Sigmoid colon (tissue), 7 donors: ENCODE measurements around the gene ATXN1. TPM values are rescaled to one million over a fixed set of nuclear protein-coding genes. Genes with fewer than 3 reads are reported as not detected.

ENCODE experiments used
- DNase-seq: peaks from one replicate; pipeline ENCODE4 v3.0.0-alpha.2; 2019
- H3K27ac ChIP-seq, 4 donors: fragments of 200-600 bp; sonication (generic); one replicate each; pipeline ENCODE4 v1.5.1; 2016 to 2019; ENCODE audit warnings: mild to moderate bottlenecking in 1 of 4
- H3K27me3 ChIP-seq, 3 donors: fragments of 200-600 bp; sonication (generic); one replicate each; pipeline ENCODE4 v1.5.1; 2019; ENCODE audit warnings: mild to moderate bottlenecking in 1 of 3
- H3K36me3 ChIP-seq, 4 donors: fragments of 200-600 bp; sonication (generic); one replicate each; pipeline ENCODE4 v1.5.1; 2016 to 2019
- H3K4me1 ChIP-seq, 4 donors: fragments of 200-600 bp; sonication (generic); one replicate each; pipeline ENCODE4 v1.5.1; 2017 to 2019
- H3K4me3 ChIP-seq, 4 donors: fragments of 200-600 bp; sonication (generic); one replicate each; pipeline ENCODE4 v1.5.1; 2017 to 2019; ENCODE audit warnings: mild to moderate bottlenecking in 2 of 4, moderate library complexity in 1 of 4
- H3K9me3 ChIP-seq, 4 donors: fragments of 200-600 bp in 3 of 4; sonication (generic) in 3 of 4; one replicate each; pipeline versions ENCODE4 v1.5.1 to v1.6.1; 2013 to 2019
- EP300 ChIP-seq, 4 donors: sonication (generic); formaldehyde crosslinking; IDR thresholded peaks; one replicate each; pipeline ENCODE4 v1.6.1; 2017; ENCODE audit warnings: antibody characterized with exemption in 4 of 4
- POLR2A ChIP-seq, 2 donors: fragments of 450-650 bp; IDR thresholded peaks; one replicate each; pipeline ENCODE4 v1.6.1; 2016; ENCODE audit warnings: antibody characterized with exemption in 2 of 2, mild to moderate bottlenecking in 2 of 2, moderate library complexity in 2 of 2
- POLR2AphosphoS5 ChIP-seq, 4 donors: sonication (generic); formaldehyde crosslinking; IDR thresholded peaks; one replicate each; pipeline ENCODE4 v1.6.1; 2017; ENCODE audit warnings: antibody characterized with exemption in 4 of 4
- WGBS, 2 donors: extraction: QIAGEN DNeasy Blood & Tissue Kit; methylation state at CpG; one replicate each; pipeline ENCODE4 v1.1.7; 2013; 5-methylcytosine and 5-hydroxymethylcytosine counted together
- intact Hi-C: fragments of 100-400 bp; cut with DNase I; formaldehyde crosslinking; loops from one replicate; pipeline ENCODE4 v1.15.1; 2023
- polyA plus RNA-seq, 3 donors: library from polyadenylated mRNA; stranded (reverse); fragments of 200-250 nt; gene quantifications; one replicate each; pipeline ENCODE4 v1.2.3, GENCODE V29; 2013
- total RNA-seq, 4 donors: library from RNA; depleted of rRNA; stranded (reverse); fragments of >200 nt; gene quantifications; one replicate each; pipeline ENCODE4 v1.1.0, GENCODE V29; 2016
- TF ChIP-seq, protein P1 (sequence below), 4 experiments: fragments of 450-650 bp in 3 of 4; fragments of 200-600 bp in 1 of 4; IDR thresholded peaks; one replicate each; pipeline ENCODE4 v1.5.1; 2016 to 2019; ENCODE audit warnings: antibody characterized with exemption in 4 of 4, mild to moderate bottlenecking in 3 of 4, moderate library complexity in 2 of 4
- donor health status: healthy with polysubstance abuse.
- donor health status: Bipolar disorder and iron deficiency.
- donor health status: healthy.

The ATXN1 gene
- total and polyA plus RNA-seq, 7 donors, result 4.8 to 95.3 (median 37.7) TPM

DNA sequence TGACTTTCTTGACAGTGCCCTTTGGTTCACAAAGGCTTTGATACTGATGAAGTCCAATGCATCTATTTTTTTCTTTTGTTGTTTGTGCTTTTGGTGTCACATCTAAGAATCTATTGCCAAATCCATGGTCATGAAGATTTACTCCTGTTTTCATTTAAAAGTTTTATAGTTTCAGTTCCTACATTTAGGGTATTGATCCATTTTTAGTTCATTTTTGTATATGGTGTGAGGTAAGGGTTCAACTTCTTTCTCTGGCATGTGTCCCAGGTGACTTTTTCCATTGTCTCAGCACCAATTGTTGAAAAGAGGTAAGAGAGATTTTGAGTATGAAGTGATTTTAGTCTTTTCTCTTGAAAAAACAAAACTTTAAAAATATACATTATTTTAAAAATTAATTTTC is 262.3 kb downstream of the ATXN1 start:
- Histone ChIP-seq H3K27me3 (no peaks in the 10 kb centered on the region), H3K4me3 (no peak overlapping the region), H3K4me1 (peaks cover 0 to 27% (median 12%) of the 10 kb centered on the region in 4 donors), H3K36me3 (no peaks in the 10 kb centered on the region), H3K9me3 (no peaks in the 10 kb centered on the region), H3K27ac (no peak overlapping the region)
- intact Hi-C loops, result no loop called here
- TF ChIP-seq, protein P1, sequence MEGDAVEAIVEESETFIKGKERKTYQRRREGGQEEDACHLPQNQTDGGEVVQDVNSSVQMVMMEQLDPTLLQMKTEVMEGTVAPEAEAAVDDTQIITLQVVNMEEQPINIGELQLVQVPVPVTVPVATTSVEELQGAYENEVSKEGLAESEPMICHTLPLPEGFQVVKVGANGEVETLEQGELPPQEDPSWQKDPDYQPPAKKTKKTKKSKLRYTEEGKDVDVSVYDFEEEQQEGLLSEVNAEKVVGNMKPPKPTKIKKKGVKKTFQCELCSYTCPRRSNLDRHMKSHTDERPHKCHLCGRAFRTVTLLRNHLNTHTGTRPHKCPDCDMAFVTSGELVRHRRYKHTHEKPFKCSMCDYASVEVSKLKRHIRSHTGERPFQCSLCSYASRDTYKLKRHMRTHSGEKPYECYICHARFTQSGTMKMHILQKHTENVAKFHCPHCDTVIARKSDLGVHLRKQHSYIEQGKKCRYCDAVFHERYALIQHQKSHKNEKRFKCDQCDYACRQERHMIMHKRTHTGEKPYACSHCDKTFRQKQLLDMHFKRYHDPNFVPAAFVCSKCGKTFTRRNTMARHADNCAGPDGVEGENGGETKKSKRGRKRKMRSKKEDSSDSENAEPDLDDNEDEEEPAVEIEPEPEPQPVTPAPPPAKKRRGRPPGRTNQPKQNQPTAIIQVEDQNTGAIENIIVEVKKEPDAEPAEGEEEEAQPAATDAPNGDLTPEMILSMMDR (IDR thresholded peaks at IDR 0.05), result no peak
- no peak for TF ChIP-seq POLR2AphosphoS5 (IDR thresholded peaks at IDR 0.05)
- TF ChIP-seq POLR2A (IDR thresholded peaks at IDR 0.05), result no peak
- TF ChIP-seq EP300 (IDR thresholded peaks at IDR 0.05), result no peak
- no peak for DNase-seq

DNA sequence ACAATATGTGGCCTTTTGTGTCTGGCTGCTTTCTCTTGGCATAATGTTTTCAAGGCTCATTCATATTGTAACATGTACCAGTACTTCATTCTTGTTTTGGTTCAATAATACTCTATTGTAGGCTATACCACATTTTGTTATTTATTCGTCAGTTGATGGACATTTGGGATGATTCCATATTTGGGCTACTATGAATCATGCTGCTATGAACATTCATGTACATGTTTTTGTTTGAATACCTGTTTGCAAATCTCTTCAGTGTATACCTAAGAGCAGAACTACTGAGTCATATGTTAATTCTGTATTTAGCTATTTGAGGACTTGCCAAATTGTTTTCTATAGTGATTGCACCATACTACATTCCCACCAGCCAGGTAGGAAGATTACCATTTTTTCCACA is 263.0 kb downstream of the ATXN1 start:
- Histone ChIP-seq H3K4me3 (no peak overlapping the region), H3K9me3 (no peaks in the 10 kb centered on the region), H3K4me1 (peaks cover 0 to 24% (median 12%) of the 10 kb centered on the region in 4 donors), H3K27me3 (no peaks in the 10 kb centered on the region), H3K36me3 (no peaks in the 10 kb centered on the region), H3K27ac (no peak overlapping the region)
- TF ChIP-seq POLR2A (IDR thresholded peaks at IDR 0.05), result no peak
- 89 to 96% methylated on average over 1 of the region's 1 CpG for WGBS, 2 donors
- intact Hi-C loops, result no loop called here
- DNase-seq, result no peak

DNA sequence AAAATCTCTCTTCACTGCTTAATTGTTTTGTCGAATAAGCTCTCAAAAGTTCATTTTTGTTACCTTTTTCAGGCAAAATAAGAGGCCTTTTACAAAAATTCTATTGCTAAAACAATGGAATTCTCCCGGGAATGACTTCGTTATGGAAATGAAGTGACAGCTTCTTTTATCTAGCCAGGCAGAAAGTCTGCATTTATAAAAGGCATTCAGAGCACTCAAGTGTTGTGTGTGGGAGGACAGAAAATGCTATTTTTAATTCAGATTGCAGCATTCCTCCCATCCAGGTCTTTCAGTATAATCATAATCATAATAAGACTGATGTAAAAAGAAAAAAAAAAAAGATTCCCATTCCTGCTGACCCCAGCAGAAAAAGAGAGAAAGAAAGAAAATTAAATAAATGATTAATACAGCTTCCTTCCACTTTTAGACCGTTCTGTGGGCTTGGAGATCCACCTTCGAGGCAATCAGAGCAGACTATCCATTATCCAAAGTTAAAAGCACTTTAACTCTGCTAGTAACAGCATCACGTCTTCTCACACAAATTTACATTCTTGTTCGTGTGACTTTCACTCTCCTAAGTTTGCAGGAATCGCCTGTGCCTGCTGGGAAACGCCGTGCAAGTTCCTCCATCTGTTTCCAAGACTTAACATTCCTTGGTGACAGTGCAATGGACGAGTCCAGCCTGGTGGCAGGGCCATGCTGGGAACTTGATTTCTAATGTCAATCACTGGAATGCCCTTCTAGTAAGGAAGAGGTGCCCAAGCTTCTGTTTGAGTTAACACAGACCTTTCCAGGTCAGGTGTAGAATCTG is 264.1 kb downstream of the ATXN1 start:
- Histone ChIP-seq H3K27me3 (no peaks in the 10 kb centered on the region), H3K27ac (no peak overlapping the region), H3K4me1 (peaks cover 0 to 24% (median 12%) of the 10 kb centered on the region in 4 donors), H3K4me3 (no peak overlapping the region), H3K9me3 (no peaks in the 10 kb centered on the region), H3K36me3 (no peaks in the 10 kb centered on the region)
- intact Hi-C loops, result no loop called here
- TF ChIP-seq POLR2A (IDR thresholded peaks at IDR 0.05) (no peak), EP300 (IDR thresholded peaks at IDR 0.05) (no peak), POLR2AphosphoS5 (IDR thresholded peaks at IDR 0.05) (no peak)
- TF ChIP-seq, protein P1 (IDR thresholded peaks at IDR 0.05), result no peak
- WGBS, 2 donors, result 79 to 87% methylated on average over 11 of the region's 11 CpGs
- no peak for DNase-seq

DNA sequence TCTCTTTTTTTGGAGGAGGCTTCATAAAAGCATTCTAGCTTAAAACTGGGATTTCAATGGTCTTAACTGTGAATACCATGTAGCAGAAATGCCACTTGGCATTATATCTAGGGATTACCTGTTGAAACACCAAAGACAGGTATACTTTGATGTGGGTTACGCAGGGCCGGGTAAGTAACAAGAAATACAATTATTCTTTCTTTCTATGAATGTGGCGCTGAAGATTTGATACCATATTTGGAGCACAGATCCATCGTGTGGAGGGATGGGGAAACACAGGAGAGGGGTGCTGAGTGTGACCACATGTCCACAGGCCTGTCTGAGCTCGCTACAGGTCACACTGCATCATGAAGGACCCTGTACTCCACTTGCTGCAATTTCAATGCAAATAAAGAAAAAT is 265.1 kb downstream of the ATXN1 start:
- Histone ChIP-seq H3K36me3 (no peaks in the 10 kb centered on the region), H3K9me3 (no peaks in the 10 kb centered on the region), H3K27me3 (no peaks in the 10 kb centered on the region), H3K4me3 (no peak overlapping the region), H3K4me1 (peaks cover 0 to 24% (median 12%) of the 10 kb centered on the region in 4 donors), H3K27ac (no peak overlapping the region)
- no peak for DNase-seq
- 84 to 92% methylated on average over 5 of the region's 5 CpGs for WGBS, 2 donors
- intact Hi-C loops, result no loop called here
- TF ChIP-seq, protein P1 (IDR thresholded peaks at IDR 0.05), result no peak

DNA sequence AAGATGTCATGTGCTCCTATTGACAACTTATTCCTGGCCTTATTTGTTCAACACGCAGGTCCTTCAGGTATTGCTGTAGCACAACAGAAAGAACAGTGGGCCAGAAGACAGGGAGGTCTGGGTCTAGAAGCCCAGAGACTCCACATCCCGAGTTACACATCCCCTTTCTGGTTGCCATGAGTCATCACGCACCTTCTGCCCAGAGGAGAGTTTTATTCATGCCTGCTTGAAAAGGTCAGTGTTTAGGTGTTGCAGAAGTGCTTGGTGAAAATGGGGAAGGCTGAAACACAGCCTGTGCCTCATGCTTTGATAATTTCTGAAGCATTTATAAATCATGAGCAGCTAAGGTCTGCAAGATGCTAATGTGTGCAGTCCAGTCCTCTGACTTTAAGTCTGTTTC is 266.5 kb downstream of the ATXN1 start:
- Histone ChIP-seq H3K4me3 (no peak overlapping the region), H3K4me1 (peaks cover 0 to 24% (median 12%) of the 10 kb centered on the region in 4 donors), H3K27me3 (no peaks in the 10 kb centered on the region), H3K36me3 (no peaks in the 10 kb centered on the region), H3K9me3 (no peaks in the 10 kb centered on the region), H3K27ac (no peak overlapping the region)
- no peak for DNase-seq
- no peak for TF ChIP-seq POLR2AphosphoS5 (IDR thresholded peaks at IDR 0.05)
- no peak for TF ChIP-seq EP300 (IDR thresholded peaks at IDR 0.05)
- TF ChIP-seq, protein P1 (IDR thresholded peaks at IDR 0.05), result no peak
- TF ChIP-seq POLR2A (IDR thresholded peaks at IDR 0.05), result no peak
- intact Hi-C loops, result no loop called here
- WGBS, 2 donors, result 77 to 87% methylated on average over 3 of the region's 3 CpGs
